Measurements from ENCODE around the gene SLC36A3. TPM values are rescaled to one million over a fixed set of nuclear protein-coding genes. Genes with fewer than 3 reads are reported as not detected.

Gene SLC36A3
- total RNA-seq, 1 experiment from 2014 or later = not detected

GRCh38 chr5:151257731-151258181 lies 45.8 kb downstream of the SLC36A3 start:
- Histone ChIP-seq H3K9me3 (ENCODE audit: control insufficient read depth in 1 of 2, insufficient read depth in 1 of 2, low read depth in 1 of 2, low read length in 2 of 2) (no peaks in the 10 kb centered on the region), H3K9ac (ENCODE audit: low read length) (no peak overlapping the region; the same call in 1 of the 2 replicates), H3K4me3 (replicated peaks in 1 of 2; ENCODE audit: low read depth in 1 of 2, low read length in 2 of 2) (no peak overlapping the region), H2AFZ (ENCODE audit: low read depth, low read length, poor library complexity, severe bottlenecking) (no peak overlapping the region), H3K27me3 (ENCODE audit: insufficient read depth, low read length) (no peaks in the 10 kb centered on the region), H3K36me3 (ENCODE audit: control insufficient read depth in 1 of 2, insufficient read depth in 2 of 2, low read length in 2 of 2) (no peaks in the 10 kb centered on the region), H3K4me1 (ENCODE audit: control insufficient read depth in 1 of 2, insufficient read depth in 2 of 2, low read length in 2 of 2) (peaks cover 0 to 28% of the 10 kb centered on the region in 2 experiments; a peak in 2 of 4 replicates), H4K20me1 (ENCODE audit: insufficient read depth) (no peaks in the 10 kb centered on the region), H3K4me2 (ENCODE audit: low read length) (peak overlapping the region; percentile 50), H3K27ac (ENCODE audit: low read depth, low read length) (no peak overlapping the region; the same call in 1 of the 2 replicates), H3K9me2 (ENCODE audit: insufficient read depth) (no peaks in the 10 kb centered on the region), H3K79me2 (ENCODE audit: insufficient read depth, low read length) (no peaks in the 10 kb centered on the region)
- intact Hi-C loops (cut with micrococcal nuclease) = loop anchor here (10.0 kb wide), 1 partner anchor 487 kb away; no protein-coding TSS in a partner anchor
- TF ChIP-seq FOSL1 (IDR thresholded peaks at IDR 0.05; ENCODE audit: low read depth) (peak; percentile 40), SP1 (IDR thresholded peaks at IDR 0.05; ENCODE audit: low read depth) (0 out of 2 replicates have a peak, but pooled peaks have one; percentile 25), CEBPB (IDR thresholded peaks at IDR 0.05; ENCODE audit: low read depth) (peak; percentile 23; the same call in 1 of the 2 replicates), ZBTB33 (IDR thresholded peaks at IDR 0.05; ENCODE audit: extremely low read depth, insufficient replicate concordance, low read length) (no peak), EZH2 (IDR thresholded peaks at IDR 0.05) (no peak), ELF1 (IDR thresholded peaks at IDR 0.05; ENCODE audit: borderline replicate concordance, low read depth) (no peak), ATF3 (IDR thresholded peaks at IDR 0.05) (no peak)
- BruUV-seq (replicated peaks) = no TSS peak
- DNase-seq (ENCODE audit: low read depth, low spot score) = no peak
- RAD21 ChIA-PET (ENCODE audit: low non-redundant PET in 1 of 2, low total read pairs in 2 of 2, uncharacterized antibody in 2 of 2, unreplicated experiment in 2 of 2) = no interaction called here
- peak; percentile 16 for ATAC-seq
- CTCF ChIA-PET = no interaction called here
- POLR2A ChIA-PET = no interaction called here
